Measurements from ENCODE around the gene FARP1.

DNA sequence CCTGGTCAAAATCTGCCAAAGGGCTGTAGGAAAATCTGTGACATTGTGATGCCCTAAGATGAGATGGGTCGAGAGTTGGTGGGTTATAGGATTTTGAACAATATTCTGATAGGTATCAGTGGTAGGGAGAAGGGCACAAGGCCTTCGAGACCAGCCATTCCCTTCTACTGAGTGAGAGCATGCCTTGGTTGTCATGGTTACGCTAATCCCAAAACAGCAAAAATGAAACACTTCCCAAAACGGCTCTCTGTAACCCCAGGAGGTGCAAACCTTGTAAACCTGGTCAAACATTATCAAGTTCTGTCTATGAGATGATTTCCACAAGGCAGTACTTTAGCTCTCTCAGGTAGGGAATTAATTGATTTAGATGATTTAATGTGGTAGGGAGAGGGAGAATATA, 192.8 kb downstream of the FARP1 start:
- TF ChIP-seq, protein P1, sequence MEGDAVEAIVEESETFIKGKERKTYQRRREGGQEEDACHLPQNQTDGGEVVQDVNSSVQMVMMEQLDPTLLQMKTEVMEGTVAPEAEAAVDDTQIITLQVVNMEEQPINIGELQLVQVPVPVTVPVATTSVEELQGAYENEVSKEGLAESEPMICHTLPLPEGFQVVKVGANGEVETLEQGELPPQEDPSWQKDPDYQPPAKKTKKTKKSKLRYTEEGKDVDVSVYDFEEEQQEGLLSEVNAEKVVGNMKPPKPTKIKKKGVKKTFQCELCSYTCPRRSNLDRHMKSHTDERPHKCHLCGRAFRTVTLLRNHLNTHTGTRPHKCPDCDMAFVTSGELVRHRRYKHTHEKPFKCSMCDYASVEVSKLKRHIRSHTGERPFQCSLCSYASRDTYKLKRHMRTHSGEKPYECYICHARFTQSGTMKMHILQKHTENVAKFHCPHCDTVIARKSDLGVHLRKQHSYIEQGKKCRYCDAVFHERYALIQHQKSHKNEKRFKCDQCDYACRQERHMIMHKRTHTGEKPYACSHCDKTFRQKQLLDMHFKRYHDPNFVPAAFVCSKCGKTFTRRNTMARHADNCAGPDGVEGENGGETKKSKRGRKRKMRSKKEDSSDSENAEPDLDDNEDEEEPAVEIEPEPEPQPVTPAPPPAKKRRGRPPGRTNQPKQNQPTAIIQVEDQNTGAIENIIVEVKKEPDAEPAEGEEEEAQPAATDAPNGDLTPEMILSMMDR (tag by site-specific recombination; IDR thresholded peaks at IDR 0.05): no peak
- no peak for TF ChIP-seq ZNF24 (tag by site-specific recombination; IDR thresholded peaks at IDR 0.05)
- no peak for TF ChIP-seq WT1 (tag by site-specific recombination; IDR thresholded peaks at IDR 0.05)
- no peak for TF ChIP-seq PRDM1 (tag by site-specific recombination; IDR thresholded peaks at IDR 0.05)
- no peak for TF ChIP-seq MEIS1 (CRISPR knock-in tag; IDR thresholded peaks at IDR 0.05; ENCODE audit: borderline replicate concordance)
- TF ChIP-seq, protein P2, sequence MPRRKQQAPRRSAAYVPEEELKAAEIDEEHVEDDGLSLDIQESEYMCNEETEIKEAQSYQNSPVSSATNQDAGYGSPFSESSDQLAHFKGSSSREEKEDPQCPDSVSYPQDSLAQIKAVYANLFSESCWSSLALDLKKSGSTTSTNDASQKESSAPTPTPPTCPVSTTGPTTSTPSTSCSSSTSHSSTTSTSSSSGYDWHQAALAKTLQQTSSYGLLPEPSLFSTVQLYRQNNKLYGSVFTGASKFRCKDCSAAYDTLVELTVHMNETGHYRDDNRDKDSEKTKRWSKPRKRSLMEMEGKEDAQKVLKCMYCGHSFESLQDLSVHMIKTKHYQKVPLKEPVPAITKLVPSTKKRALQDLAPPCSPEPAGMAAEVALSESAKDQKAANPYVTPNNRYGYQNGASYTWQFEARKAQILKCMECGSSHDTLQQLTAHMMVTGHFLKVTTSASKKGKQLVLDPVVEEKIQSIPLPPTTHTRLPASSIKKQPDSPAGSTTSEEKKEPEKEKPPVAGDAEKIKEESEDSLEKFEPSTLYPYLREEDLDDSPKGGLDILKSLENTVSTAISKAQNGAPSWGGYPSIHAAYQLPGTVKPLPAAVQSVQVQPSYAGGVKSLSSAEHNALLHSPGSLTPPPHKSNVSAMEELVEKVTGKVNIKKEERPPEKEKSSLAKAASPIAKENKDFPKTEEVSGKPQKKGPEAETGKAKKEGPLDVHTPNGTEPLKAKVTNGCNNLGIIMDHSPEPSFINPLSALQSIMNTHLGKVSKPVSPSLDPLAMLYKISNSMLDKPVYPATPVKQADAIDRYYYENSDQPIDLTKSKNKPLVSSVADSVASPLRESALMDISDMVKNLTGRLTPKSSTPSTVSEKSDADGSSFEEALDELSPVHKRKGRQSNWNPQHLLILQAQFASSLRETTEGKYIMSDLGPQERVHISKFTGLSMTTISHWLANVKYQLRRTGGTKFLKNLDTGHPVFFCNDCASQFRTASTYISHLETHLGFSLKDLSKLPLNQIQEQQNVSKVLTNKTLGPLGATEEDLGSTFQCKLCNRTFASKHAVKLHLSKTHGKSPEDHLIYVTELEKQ (tag by site-specific recombination; IDR thresholded peaks at IDR 0.05; ENCODE audit: borderline replicate concordance): no peak
- TF ChIP-seq ZBTB7A (tag by site-specific recombination; IDR thresholded peaks at IDR 0.05; ENCODE audit: low read depth): no peak
- no peak for TF ChIP-seq ZNF114 (tag by site-specific recombination; IDR thresholded peaks at IDR 0.05)
- TF ChIP-seq, protein P3, sequence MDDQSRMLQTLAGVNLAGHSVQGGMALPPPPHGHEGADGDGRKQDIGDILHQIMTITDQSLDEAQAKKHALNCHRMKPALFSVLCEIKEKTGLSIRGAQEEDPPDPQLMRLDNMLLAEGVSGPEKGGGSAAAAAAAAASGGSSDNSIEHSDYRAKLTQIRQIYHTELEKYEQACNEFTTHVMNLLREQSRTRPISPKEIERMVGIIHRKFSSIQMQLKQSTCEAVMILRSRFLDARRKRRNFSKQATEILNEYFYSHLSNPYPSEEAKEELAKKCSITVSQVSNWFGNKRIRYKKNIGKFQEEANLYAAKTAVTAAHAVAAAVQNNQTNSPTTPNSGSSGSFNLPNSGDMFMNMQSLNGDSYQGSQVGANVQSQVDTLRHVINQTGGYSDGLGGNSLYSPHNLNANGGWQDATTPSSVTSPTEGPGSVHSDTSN (CRISPR knock-in tag; IDR thresholded peaks at IDR 0.05): no peak
- TF ChIP-seq ZNF140 (tag by site-specific recombination; IDR thresholded peaks at IDR 0.05): no peak
- no peak for TF ChIP-seq ZEB2 (tag by site-specific recombination; IDR thresholded peaks at IDR 0.05)
- TF ChIP-seq, protein P4, sequence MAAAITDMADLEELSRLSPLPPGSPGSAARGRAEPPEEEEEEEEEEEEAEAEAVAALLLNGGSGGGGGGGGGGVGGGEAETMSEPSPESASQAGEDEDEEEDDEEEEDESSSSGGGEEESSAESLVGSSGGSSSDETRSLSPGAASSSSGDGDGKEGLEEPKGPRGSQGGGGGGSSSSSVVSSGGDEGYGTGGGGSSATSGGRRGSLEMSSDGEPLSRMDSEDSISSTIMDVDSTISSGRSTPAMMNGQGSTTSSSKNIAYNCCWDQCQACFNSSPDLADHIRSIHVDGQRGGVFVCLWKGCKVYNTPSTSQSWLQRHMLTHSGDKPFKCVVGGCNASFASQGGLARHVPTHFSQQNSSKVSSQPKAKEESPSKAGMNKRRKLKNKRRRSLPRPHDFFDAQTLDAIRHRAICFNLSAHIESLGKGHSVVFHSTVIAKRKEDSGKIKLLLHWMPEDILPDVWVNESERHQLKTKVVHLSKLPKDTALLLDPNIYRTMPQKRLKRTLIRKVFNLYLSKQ (tag by site-specific recombination; IDR thresholded peaks at IDR 0.05; ENCODE audit: borderline replicate concordance): no peak
- TF ChIP-seq ZNF138 (tag by site-specific recombination; IDR thresholded peaks at IDR 0.05; ENCODE audit: borderline replicate concordance): no peak
- TF ChIP-seq, protein P5, sequence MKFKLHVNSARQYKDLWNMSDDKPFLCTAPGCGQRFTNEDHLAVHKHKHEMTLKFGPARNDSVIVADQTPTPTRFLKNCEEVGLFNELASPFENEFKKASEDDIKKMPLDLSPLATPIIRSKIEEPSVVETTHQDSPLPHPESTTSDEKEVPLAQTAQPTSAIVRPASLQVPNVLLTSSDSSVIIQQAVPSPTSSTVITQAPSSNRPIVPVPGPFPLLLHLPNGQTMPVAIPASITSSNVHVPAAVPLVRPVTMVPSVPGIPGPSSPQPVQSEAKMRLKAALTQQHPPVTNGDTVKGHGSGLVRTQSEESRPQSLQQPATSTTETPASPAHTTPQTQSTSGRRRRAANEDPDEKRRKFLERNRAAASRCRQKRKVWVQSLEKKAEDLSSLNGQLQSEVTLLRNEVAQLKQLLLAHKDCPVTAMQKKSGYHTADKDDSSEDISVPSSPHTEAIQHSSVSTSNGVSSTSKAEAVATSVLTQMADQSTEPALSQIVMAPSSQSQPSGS (tag by site-specific recombination; IDR thresholded peaks at IDR 0.05; ENCODE audit: low read depth): no peak
